ENCODE measurements around the gene NPAS3.

NPAS3 gene

DNA sequence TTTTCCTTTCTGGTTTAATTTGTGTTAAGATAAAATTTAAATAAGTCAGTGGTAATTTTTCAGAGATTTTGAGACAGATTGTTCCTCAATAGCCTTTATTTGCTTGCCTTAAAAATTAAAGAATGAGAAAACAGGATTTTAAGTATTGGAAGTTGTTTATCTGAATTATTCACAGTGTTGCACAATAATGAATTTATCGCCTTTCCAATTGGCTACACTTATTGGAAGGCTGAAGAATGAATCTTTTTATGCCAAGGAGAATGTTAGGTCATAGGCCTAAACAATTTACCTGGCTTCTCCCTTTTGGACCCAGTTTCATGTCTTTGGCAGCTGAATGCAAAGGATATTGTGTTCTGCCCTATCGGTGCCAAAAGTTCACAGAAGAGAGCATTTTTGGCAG lies 250.2 kb downstream of the NPAS3 start:
- no peak for DNase-seq (ENCODE audit: low read depth)
- no peak overlapping the region for H3K4me3 ChIP-seq (ENCODE audit: control insufficient read depth, low read depth, low read length)
- TF ChIP-seq, protein P1, sequence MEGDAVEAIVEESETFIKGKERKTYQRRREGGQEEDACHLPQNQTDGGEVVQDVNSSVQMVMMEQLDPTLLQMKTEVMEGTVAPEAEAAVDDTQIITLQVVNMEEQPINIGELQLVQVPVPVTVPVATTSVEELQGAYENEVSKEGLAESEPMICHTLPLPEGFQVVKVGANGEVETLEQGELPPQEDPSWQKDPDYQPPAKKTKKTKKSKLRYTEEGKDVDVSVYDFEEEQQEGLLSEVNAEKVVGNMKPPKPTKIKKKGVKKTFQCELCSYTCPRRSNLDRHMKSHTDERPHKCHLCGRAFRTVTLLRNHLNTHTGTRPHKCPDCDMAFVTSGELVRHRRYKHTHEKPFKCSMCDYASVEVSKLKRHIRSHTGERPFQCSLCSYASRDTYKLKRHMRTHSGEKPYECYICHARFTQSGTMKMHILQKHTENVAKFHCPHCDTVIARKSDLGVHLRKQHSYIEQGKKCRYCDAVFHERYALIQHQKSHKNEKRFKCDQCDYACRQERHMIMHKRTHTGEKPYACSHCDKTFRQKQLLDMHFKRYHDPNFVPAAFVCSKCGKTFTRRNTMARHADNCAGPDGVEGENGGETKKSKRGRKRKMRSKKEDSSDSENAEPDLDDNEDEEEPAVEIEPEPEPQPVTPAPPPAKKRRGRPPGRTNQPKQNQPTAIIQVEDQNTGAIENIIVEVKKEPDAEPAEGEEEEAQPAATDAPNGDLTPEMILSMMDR (conservative IDR thresholded peaks at IDR 0.05; ENCODE audit: control insufficient read depth, insufficient read depth, low read depth, low read length): no peak

DNA sequence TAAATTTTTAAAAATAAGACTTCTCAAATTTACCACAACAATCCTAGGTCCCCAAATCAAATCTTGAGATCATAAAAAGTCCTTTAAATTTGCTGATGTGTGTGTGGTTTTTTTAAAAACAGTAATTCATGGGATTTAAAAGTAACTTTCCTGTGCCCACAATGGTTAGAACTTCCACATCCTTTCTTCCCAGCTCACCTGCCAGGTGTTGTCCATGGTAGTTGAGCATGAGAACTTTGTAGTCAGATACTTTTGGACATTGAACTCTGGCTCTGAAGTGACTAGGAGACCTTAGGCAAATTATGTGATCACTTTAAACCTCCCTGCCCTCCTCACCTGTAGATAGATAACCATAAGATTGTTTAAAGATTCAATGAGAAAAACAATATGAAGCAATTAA lies 253.2 kb downstream of the NPAS3 start:
- TF ChIP-seq, protein P1 (conservative IDR thresholded peaks at IDR 0.05; ENCODE audit: control insufficient read depth, insufficient read depth, low read depth, low read length): no peak
- DNase-seq (ENCODE audit: low read depth): no peak
- H3K4me3 ChIP-seq (ENCODE audit: control insufficient read depth, low read depth, low read length): no peak overlapping the region

DNA sequence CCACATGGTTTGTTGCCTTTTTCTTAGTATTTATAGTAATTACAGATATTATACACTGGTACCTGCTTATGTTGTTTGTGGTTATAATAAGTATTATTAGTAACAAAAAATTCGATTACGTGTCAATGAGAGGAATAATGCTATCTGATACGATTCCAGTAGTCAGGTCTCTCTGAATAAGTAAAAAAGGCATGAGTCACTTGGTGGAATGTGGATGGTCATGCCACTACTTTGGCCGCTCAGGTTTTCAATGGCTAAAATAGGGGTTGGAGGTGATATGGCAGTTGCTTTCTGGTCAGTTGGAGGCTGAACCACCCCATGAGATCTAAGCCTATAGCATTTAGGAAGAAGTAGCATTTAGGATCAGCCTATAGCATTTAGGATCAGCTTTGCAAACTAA lies 255.9 kb downstream of the NPAS3 start:
- no peak overlapping the region for H3K4me3 ChIP-seq (ENCODE audit: control insufficient read depth, low read depth, low read length)
- DNase-seq (ENCODE audit: low read depth): no peak
- TF ChIP-seq, protein P1 (conservative IDR thresholded peaks at IDR 0.05; ENCODE audit: control insufficient read depth, insufficient read depth, low read depth, low read length): no peak

DNA sequence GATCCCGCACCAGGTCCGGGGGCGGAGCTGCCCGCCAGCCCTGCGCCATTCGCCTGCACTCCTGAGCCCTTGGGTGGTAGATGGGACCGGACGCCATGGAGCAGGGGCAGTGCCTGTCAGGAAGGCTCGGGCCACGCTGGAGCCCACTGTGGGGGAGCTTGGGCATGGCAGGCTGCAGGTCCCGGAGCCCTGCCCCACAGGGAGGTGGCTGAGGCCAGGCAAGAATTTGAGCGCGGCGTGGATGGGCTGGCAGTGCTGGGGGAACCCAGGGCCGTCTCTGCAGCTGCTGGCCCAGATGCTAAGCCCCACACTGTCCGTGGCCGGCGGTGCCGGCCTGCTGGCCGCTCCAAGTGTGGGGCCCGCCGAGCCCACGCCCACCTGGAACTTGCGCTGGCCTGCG lies 260.0 kb downstream of the NPAS3 start:
- no peak overlapping the region for H3K4me3 ChIP-seq (ENCODE audit: control insufficient read depth, low read depth, low read length)
- no peak for DNase-seq (ENCODE audit: low read depth)

DNA sequence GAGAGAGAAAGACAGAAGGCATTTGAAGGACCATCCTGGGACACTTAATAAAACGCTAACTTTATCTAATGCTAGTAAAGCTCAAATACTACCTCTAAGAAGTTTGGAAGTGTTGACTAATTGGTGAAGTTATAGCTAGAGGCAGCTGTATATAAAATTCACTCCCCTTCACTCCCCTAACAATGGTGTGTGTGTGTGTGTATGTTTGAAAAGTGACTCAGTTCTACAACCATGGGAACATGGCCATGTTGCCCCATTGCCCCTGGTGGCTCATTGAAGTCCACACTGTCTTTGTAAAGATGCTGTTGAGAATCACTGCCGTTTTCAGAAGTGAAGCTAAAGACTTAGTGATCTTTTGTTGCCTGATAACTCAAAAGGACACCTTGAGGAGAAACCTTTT lies 262.4 kb downstream of the NPAS3 start:
- TF ChIP-seq, protein P1 (conservative IDR thresholded peaks at IDR 0.05; ENCODE audit: control insufficient read depth, insufficient read depth, low read depth, low read length): no peak
- H3K4me3 ChIP-seq (ENCODE audit: control insufficient read depth, low read depth, low read length): no peak overlapping the region
- no peak for DNase-seq (ENCODE audit: low read depth)

More for the DNA sequence above, 260.0 kb downstream of the NPAS3 start:
- TF ChIP-seq, protein P1 (conservative IDR thresholded peaks at IDR 0.05; ENCODE audit: control insufficient read depth, insufficient read depth, low read depth, low read length): no peak

DNA sequence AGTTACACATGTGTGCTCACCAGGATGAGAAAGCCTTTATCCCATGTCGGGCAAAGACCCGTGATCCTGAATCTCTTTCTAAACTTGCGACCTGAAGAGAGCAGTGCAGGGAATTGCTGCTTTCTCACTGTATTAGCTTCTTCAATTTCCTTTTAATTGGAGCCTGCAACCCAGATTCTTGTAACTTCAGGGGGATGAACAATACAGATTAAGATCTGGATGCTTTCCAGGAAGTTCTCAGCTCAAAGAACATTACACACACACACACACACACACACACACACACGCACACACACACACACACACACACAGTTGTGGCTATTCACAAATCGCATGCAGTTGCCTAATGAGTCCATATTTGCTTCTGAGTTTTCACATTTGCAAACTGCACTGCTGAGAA lies 268.3 kb downstream of the NPAS3 start:
- no peak overlapping the region for H3K4me3 ChIP-seq (ENCODE audit: control insufficient read depth, low read depth, low read length)
- TF ChIP-seq, protein P1 (conservative IDR thresholded peaks at IDR 0.05; ENCODE audit: control insufficient read depth, insufficient read depth, low read depth, low read length): no peak
- no peak for DNase-seq (ENCODE audit: low read depth)

DNA sequence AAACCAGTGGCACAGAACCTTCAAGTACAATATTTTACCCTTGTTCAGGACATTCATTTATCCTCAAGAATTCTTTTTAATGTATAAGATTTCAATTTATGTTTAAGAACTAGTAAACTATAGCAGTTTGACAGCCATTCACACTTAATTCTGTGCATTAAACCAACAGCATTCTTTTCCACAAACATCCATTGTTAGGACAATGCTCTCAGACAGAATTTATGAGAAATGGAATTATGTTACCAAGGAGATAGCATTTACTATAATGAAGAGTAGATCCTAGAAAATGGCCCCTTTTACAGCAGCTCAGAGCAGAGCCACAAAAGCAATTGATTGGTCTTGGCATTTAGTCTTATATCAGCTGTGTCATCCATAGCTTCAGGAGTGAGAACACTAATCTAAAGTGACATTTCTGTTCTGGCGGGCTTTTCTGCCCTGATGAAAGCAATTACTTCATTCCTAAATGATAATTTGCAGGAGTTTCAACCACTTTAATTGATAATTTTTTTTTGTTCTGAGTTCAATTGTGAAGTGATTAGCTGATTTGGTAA lies 268.9 kb downstream of the NPAS3 start:
- H3K4me3 ChIP-seq (ENCODE audit: control insufficient read depth, low read depth, low read length): no peak overlapping the region
- TF ChIP-seq, protein P1 (conservative IDR thresholded peaks at IDR 0.05; ENCODE audit: control insufficient read depth, insufficient read depth, low read depth, low read length): no peak
- DNase-seq (ENCODE audit: low read depth): no peak

Data from fibroblast of mammary gland (primary cell).